HEK293 (cell line): ENCODE data around the gene NEK10.

Source experiments
- CTCF ChIA-PET: fragments of 350-600 bp; formaldehyde crosslinking; extraction: SDS; loops from one replicate; lab custom pipeline; 2021; ENCODE audit warnings: antibody characterized with exemption; lab: Yijun Ruan, JAX
- POLR2A ChIA-PET: fragments of 300-600 bp; formaldehyde crosslinking; extraction: SDS; loops from one replicate; lab custom pipeline; 2020; ENCODE audit warnings: antibody characterized with exemption, inconsistent platforms; lab: Yijun Ruan, JAX
- H3K27ac ChIP-seq: fragments of 200-500 bp; sonication (Bioruptor generic); 2 replicates; pipeline ENCODE4 v1.5.1; 2014; ENCODE audit warnings: low read depth, low read length, control low read depth, inconsistent platforms; ENCODE audit errors: extremely low read depth
- H3K36me3 ChIP-seq, 2 experiments: fragments of 200-500 bp in 1 of 2; sonication (Bioruptor generic) in 1 of 2; 1 replicate in 1 of 2; 2 replicates in 1 of 2; pipeline ENCODE4 v1.5.1; 2014 to 2017; ENCODE audit warnings: inconsistent platforms in 2 of 2, low read length in 2 of 2; ENCODE audit not compliant: control insufficient read depth in 2 of 2, insufficient read depth in 1 of 2
- H3K4me1 ChIP-seq: fragments of 200-500 bp; sonication (Bioruptor generic); 2 replicates; pipeline ENCODE4 v1.5.1; 2014; ENCODE audit warnings: mild to moderate bottlenecking, low read length, inconsistent platforms; ENCODE audit not compliant: control insufficient read depth, insufficient read depth
- H3K4me3 ChIP-seq: 2 replicates; pipeline ENCODE4 v1.5.1; 2011; ENCODE audit warnings: low read depth, mild to moderate bottlenecking, control low read depth, low read length, moderate library complexity
- H3K9me3 ChIP-seq: fragments of 200-500 bp; sonication (Bioruptor generic); 2 replicates; pipeline ENCODE4 v1.5.1; 2014; ENCODE audit warnings: low read depth, low read length, inconsistent platforms; ENCODE audit not compliant: control insufficient read depth, insufficient read depth
- HOXC10 ChIP-seq: sonication (generic); formaldehyde crosslinking; IDR thresholded peaks from 2 replicates; pipeline ENCODE4 v1.8.1; 2023; ENCODE audit warnings: mild to moderate bottlenecking, missing genetic modification reagents
- MYNN ChIP-seq: fragments of 450-650 bp; formaldehyde crosslinking; IDR thresholded peaks from 2 replicates; pipeline ENCODE4 v1.5.1; 2016; ENCODE audit warnings: missing biosample characterization, missing genetic modification characterization, borderline replicate concordance
- OSR2 ChIP-seq: fragments of 450-650 bp; formaldehyde crosslinking; IDR thresholded peaks from 2 replicates; pipeline ENCODE4 v1.5.1; 2016; ENCODE audit warnings: missing biosample characterization, missing genetic modification characterization
- ZBTB20 ChIP-seq: fragments of 450-650 bp; formaldehyde crosslinking; IDR thresholded peaks from 2 replicates; pipeline ENCODE4 v1.5.1; 2016; ENCODE audit warnings: missing biosample characterization, missing genetic modification characterization
- ZBTB48 ChIP-seq: fragments of 450-650 bp; formaldehyde crosslinking; IDR thresholded peaks from 2 replicates; pipeline ENCODE4 v1.5.1; 2016; ENCODE audit warnings: missing biosample characterization, missing genetic modification characterization
- ZNF133 ChIP-seq: fragments of 450-650 bp; formaldehyde crosslinking; IDR thresholded peaks from 2 replicates; pipeline ENCODE4 v1.5.1; 2016; ENCODE audit warnings: missing biosample characterization, missing genetic modification characterization
- ZNF146 ChIP-seq: fragments of 450-650 bp; formaldehyde crosslinking; IDR thresholded peaks from 2 replicates; pipeline ENCODE4 v1.5.1; 2016; ENCODE audit warnings: missing biosample characterization, missing genetic modification characterization
- ZNF24 ChIP-seq: fragments of 450-650 bp; formaldehyde crosslinking; IDR thresholded peaks from 2 replicates; pipeline ENCODE4 v1.5.1; 2016; ENCODE audit warnings: missing biosample characterization, missing genetic modification characterization
- ZNF311 ChIP-seq: fragments of 450-650 bp; formaldehyde crosslinking; IDR thresholded peaks from 2 replicates; pipeline ENCODE4 v1.5.1; 2017; ENCODE audit warnings: missing biosample characterization, missing genetic modification characterization, borderline replicate concordance
- ZNF335 ChIP-seq: fragments of 450-650 bp; formaldehyde crosslinking; conservative IDR thresholded peaks from 2 replicates; pipeline ENCODE4 v1.5.1; 2016; ENCODE audit warnings: missing biosample characterization, missing genetic modification characterization
- ZNF350 ChIP-seq: fragments of 450-650 bp; formaldehyde crosslinking; IDR thresholded peaks from 2 replicates; pipeline ENCODE4 v1.5.0; 2017; ENCODE audit warnings: missing biosample characterization, mild to moderate bottlenecking, missing genetic modification characterization
- ZNF416 ChIP-seq: fragments of 450-650 bp; formaldehyde crosslinking; IDR thresholded peaks from 2 replicates; pipeline ENCODE4 v1.5.1; 2016; ENCODE audit warnings: missing biosample characterization, missing genetic modification characterization
- ZNF549 ChIP-seq: fragments of 450-650 bp; IDR thresholded peaks from 2 replicates; pipeline ENCODE4 v1.5.1; 2018; ENCODE audit warnings: missing biosample characterization, missing genetic modification characterization, mild to moderate bottlenecking, inconsistent platforms, moderate library complexity
- ZNF558 ChIP-seq: fragments of 450-650 bp; formaldehyde crosslinking; IDR thresholded peaks from 2 replicates; pipeline ENCODE4 v1.5.1; 2016; ENCODE audit warnings: missing biosample characterization, missing genetic modification characterization
- ZNF768 ChIP-seq: fragments of 450-650 bp; formaldehyde crosslinking; IDR thresholded peaks from 2 replicates; pipeline ENCODE4 v1.5.1; 2018; ENCODE audit warnings: missing biosample characterization, mild to moderate bottlenecking, missing genetic modification characterization
- ZXDB ChIP-seq: fragments of 450-650 bp; formaldehyde crosslinking; IDR thresholded peaks from 2 replicates; pipeline ENCODE4 v1.5.1; 2016; ENCODE audit warnings: missing biosample characterization, missing genetic modification characterization
- TF ChIP-seq, protein P1 (sequence below): fragments of 450-650 bp; formaldehyde crosslinking; IDR thresholded peaks from 2 replicates; pipeline ENCODE4; 2016; ENCODE audit warnings: missing biosample characterization, missing genetic modification characterization
- TF ChIP-seq, protein P2 (sequence below): fragments of 450-650 bp; formaldehyde crosslinking; IDR thresholded peaks from 2 replicates; pipeline ENCODE4 v1.5.1; 2017; ENCODE audit warnings: missing biosample characterization, missing genetic modification characterization
- TF ChIP-seq, protein P3 (sequence below): fragments of 450-650 bp; formaldehyde crosslinking; IDR thresholded peaks from 2 replicates; pipeline ENCODE4 v1.5.1; 2016; ENCODE audit warnings: missing biosample characterization, missing genetic modification characterization

NEK10 gene

DNA sequence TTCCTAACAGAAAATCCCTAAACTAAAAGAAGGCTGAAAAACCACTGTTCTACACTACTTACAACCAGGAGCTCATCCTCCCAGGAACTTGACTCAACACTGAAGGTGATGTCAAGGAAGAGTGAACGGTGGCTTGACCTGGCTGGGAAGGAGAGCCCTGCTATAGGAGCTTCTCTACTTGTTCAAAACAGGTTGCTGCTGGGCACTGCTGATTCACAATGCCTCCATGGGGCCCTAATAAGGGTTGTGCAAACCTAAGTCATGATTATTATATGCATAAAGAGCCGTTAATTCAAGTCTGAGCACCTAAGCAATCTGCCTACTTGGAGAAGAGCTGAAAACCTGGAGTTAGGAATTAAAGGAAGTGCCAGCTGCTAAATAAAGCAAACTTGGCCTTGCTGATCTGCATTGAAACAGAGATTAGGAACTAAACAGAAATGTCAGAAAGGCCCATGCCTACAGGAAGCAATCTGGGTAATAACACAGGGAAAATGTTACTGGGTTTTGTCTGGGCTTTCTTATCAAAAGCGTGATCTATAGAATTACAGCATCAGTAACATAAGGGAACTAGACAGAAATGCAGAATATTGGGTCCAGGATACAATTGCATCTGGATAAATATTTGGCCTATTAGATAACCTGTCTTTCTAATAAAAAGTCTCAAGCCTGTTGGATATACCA lies 243.2 kb downstream of the NEK10 start:
- TF ChIP-seq ZNF768 (tag by site-specific recombination): no peak
- Histone ChIP-seq H3K9me3 (no peaks in the 10 kb centered on the region), H3K27ac (no peak overlapping the region), H3K36me3 (no peaks in the 10 kb centered on the region), H3K4me1 (no peaks in the 10 kb centered on the region), H3K4me3 (no peak overlapping the region)
- ChIA-PET CTCF (no interaction called here), POLR2A (no interaction called here)

DNA sequence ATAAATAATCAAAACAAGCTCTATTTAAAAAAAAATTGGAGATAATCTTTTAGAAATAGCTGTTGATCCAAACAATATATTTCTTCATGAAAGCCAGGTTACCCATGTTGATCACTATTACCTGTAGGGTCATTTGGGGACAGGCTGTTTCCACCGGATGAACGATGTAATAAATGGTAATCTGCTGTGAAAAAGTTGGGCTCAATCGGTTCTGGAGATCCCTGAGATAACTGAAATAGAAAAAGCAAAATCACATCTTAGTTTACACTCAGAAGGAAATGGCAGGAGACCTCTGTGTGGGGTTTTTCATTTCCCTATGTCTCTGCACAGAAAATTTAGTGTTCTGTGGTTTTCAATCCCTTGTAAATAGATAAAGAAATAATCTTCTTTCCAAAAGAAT lies 249.5 kb downstream of the NEK10 start:
- no peaks in the 10 kb centered on the region for H3K9me3 ChIP-seq
- H3K4me1 ChIP-seq: no peaks in the 10 kb centered on the region
- TF ChIP-seq ZNF416 (tag by site-specific recombination) (no peak), ZNF549 (tag by site-specific recombination) (no peak), ZNF311 (no peak), ZNF335 (tag by site-specific recombination) (no peak), ZNF133 (tag by site-specific recombination) (no peak), ZBTB20 (no peak), OSR2 (tag by site-specific recombination) (no peak), HOXC10 (CRISPR knock-in tag) (no peak), ZNF558 (tag by site-specific recombination) (no peak), ZNF146 (tag by site-specific recombination) (no peak)
- TF ChIP-seq, protein P1, sequence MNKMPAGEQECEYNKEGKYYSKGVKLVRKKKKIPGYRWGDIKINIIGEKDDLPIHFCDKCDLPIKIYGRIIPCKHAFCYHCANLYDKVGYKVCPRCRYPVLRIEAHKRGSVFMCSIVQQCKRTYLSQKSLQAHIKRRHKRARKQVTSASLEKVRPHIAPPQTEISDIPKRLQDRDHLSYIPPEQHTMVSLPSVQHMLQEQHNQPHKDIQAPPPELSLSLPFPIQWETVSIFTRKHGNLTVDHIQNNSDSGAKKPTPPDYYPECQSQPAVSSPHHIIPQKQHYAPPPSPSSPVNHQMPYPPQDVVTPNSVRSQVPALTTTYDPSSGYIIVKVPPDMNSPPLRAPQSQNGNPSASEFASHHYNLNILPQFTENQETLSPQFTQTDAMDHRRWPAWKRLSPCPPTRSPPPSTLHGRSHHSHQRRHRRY (tag by site-specific recombination): no peak
- TF ChIP-seq, protein P2, sequence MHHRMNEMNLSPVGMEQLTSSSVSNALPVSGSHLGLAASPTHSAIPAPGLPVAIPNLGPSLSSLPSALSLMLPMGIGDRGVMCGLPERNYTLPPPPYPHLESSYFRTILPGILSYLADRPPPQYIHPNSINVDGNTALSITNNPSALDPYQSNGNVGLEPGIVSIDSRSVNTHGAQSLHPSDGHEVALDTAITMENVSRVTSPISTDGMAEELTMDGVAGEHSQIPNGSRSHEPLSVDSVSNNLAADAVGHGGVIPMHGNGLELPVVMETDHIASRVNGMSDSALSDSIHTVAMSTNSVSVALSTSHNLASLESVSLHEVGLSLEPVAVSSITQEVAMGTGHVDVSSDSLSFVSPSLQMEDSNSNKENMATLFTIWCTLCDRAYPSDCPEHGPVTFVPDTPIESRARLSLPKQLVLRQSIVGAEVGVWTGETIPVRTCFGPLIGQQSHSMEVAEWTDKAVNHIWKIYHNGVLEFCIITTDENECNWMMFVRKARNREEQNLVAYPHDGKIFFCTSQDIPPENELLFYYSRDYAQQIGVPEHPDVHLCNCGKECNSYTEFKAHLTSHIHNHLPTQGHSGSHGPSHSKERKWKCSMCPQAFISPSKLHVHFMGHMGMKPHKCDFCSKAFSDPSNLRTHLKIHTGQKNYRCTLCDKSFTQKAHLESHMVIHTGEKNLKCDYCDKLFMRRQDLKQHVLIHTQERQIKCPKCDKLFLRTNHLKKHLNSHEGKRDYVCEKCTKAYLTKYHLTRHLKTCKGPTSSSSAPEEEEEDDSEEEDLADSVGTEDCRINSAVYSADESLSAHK: no peak
- H3K4me3 ChIP-seq: no peak overlapping the region
- POLR2A ChIA-PET: no interaction called here
- no peaks in the 10 kb centered on the region for H3K36me3 ChIP-seq
- CTCF ChIA-PET: no interaction called here
- H3K27ac ChIP-seq: no peak overlapping the region

DNA sequence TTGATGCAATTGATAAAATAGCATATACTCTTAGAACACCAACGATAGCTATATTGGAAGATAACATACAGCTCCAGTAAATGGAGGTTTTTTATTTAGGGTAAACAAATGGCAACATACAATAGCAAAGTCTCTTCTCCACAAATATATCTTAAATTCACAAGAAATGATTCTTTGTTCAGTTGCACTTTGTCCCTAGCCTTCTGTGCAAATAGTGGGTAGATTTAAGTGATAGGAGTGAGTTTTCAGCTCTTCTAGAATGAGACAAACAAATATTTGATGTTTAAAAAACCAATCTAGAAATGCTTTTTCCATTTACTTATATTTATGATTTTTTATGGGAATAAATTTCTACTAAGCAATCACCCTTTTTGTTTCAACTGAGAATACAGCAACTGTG lies 253.8 kb downstream of the NEK10 start:
- Histone ChIP-seq H3K27ac (no peak overlapping the region), H3K36me3 (no peaks in the 10 kb centered on the region), H3K9me3 (no peaks in the 10 kb centered on the region), H3K4me3 (no peak overlapping the region), H3K4me1 (no peaks in the 10 kb centered on the region)
- TF ChIP-seq ZNF24 (tag by site-specific recombination): no peak
- no peak for TF ChIP-seq ZXDB (tag by site-specific recombination)
- TF ChIP-seq, protein P3, sequence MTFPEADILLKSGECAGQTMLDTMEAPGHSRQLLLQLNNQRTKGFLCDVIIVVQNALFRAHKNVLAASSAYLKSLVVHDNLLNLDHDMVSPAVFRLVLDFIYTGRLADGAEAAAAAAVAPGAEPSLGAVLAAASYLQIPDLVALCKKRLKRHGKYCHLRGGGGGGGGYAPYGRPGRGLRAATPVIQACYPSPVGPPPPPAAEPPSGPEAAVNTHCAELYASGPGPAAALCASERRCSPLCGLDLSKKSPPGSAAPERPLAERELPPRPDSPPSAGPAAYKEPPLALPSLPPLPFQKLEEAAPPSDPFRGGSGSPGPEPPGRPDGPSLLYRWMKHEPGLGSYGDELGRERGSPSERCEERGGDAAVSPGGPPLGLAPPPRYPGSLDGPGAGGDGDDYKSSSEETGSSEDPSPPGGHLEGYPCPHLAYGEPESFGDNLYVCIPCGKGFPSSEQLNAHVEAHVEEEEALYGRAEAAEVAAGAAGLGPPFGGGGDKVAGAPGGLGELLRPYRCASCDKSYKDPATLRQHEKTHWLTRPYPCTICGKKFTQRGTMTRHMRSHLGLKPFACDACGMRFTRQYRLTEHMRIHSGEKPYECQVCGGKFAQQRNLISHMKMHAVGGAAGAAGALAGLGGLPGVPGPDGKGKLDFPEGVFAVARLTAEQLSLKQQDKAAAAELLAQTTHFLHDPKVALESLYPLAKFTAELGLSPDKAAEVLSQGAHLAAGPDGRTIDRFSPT (tag by site-specific recombination): no peak
- no peak for TF ChIP-seq MYNN
- TF ChIP-seq ZNF350 (tag by site-specific recombination): no peak
- no peak for TF ChIP-seq ZBTB48
- CTCF ChIA-PET: no interaction called here
- POLR2A ChIA-PET: no interaction called here
